SU-DHL-6 (cell line): ENCODE data around the gene SH3TC2.

ENCODE experiments used
- H2AFZ ChIP-seq: fragments of 200-600 bp; sonication (generic); 2 replicates; pipeline ENCODE4 v1.6.1; 2014; ENCODE audit warnings: low read depth, mild to moderate bottlenecking, moderate library complexity, mixed read lengths, antibody characterized with exemption, low read length; ENCODE audit not compliant: severe bottlenecking
- H3F3A ChIP-seq: fragments of 200-600 bp; shearing (Covaris generic); 2 replicates; pipeline ENCODE4 v1.6.0; 2016; ENCODE audit warnings: antibody characterized with exemption, mild to moderate bottlenecking; ENCODE audit not compliant: insufficient read depth
- H3K27ac ChIP-seq: fragments of 200-600 bp; sonication (generic); 2 replicates; pipeline ENCODE4 v1.5.1; 2016; ENCODE audit warnings: low read depth, mild to moderate bottlenecking, low read length, moderate library complexity, mixed read lengths
- H3K27me3 ChIP-seq: fragments of 200-600 bp; sonication (generic), shearing (Covaris generic); 2 replicates; pipeline ENCODE4 v1.6.0; 2014; ENCODE audit warnings: mild to moderate bottlenecking, low read length
- H3K36me3 ChIP-seq: fragments of 200-600 bp; sonication (generic); 2 replicates; pipeline ENCODE4 v1.6.1; 2014; ENCODE audit warnings: mild to moderate bottlenecking, low read length, mixed read lengths
- H3K4me2 ChIP-seq: fragments of 300-600, 200-600 bp; shearing (Covaris generic), sonication (generic); 2 replicates; pipeline ENCODE4 v1.6.0; 2014; ENCODE audit warnings: low read length, low read depth, mild to moderate bottlenecking; ENCODE audit not compliant: poor library complexity, severe bottlenecking
- H3K4me3 ChIP-seq: fragments of 200-600 bp; sonication (generic); 2 replicates; pipeline ENCODE4 v1.5.1; 2014; ENCODE audit warnings: antibody characterized with exemption, low read length, mild to moderate bottlenecking, mixed read lengths; ENCODE audit not compliant: insufficient read depth, poor library complexity, severe bottlenecking
- H3K79me2 ChIP-seq: fragments of 200-600 bp; sonication (generic); 2 replicates; pipeline ENCODE4 v1.6.1; 2014; ENCODE audit warnings: mild to moderate bottlenecking, low read length, moderate library complexity; ENCODE audit not compliant: insufficient read depth
- H3K9ac ChIP-seq: fragments of 200-600 bp; sonication (generic); 2 replicates; pipeline ENCODE4 v1.7.0; 2014; ENCODE audit warnings: mild to moderate bottlenecking, low read length
- H3K9me2 ChIP-seq: fragments of 200-600 bp; sonication (generic); replicated peaks from 2 replicates; pipeline ENCODE4 v1.6.1; 2014; ENCODE audit warnings: low read length; ENCODE audit not compliant: insufficient read depth
- H3K9me3 ChIP-seq: fragments of 200-600 bp; sonication (generic); 2 replicates; pipeline ENCODE4 v1.6.1; 2014; ENCODE audit warnings: low read length, mixed read lengths; ENCODE audit not compliant: insufficient read depth
- H4K20me1 ChIP-seq: fragments of 200-600 bp; sonication (generic); 2 replicates; pipeline ENCODE4 v1.6.1; 2014; ENCODE audit warnings: low read depth, mild to moderate bottlenecking, antibody characterized with exemption, low read length, moderate library complexity, mixed read lengths
- EZH2phosphoT487 ChIP-seq: fragments of 200-600 bp; sonication (generic), shearing (Covaris generic); conservative IDR thresholded peaks from 2 replicates; pipeline ENCODE4 v1.6.1; 2018; ENCODE audit warnings: mild to moderate bottlenecking, antibody characterized with exemption, low read length, moderate library complexity, mixed read lengths
- TF ChIP-seq, protein P1 (sequence below): fragments of 200-600 bp; sonication (generic); IDR thresholded peaks from one replicate; pipeline ENCODE4 v1.5.1; 2017; ENCODE audit warnings: antibody characterized with exemption, mild to moderate bottlenecking, low read length, moderate library complexity; ENCODE audit not compliant: insufficient read depth, poor library complexity, severe bottlenecking

The SH3TC2 gene

DNA sequence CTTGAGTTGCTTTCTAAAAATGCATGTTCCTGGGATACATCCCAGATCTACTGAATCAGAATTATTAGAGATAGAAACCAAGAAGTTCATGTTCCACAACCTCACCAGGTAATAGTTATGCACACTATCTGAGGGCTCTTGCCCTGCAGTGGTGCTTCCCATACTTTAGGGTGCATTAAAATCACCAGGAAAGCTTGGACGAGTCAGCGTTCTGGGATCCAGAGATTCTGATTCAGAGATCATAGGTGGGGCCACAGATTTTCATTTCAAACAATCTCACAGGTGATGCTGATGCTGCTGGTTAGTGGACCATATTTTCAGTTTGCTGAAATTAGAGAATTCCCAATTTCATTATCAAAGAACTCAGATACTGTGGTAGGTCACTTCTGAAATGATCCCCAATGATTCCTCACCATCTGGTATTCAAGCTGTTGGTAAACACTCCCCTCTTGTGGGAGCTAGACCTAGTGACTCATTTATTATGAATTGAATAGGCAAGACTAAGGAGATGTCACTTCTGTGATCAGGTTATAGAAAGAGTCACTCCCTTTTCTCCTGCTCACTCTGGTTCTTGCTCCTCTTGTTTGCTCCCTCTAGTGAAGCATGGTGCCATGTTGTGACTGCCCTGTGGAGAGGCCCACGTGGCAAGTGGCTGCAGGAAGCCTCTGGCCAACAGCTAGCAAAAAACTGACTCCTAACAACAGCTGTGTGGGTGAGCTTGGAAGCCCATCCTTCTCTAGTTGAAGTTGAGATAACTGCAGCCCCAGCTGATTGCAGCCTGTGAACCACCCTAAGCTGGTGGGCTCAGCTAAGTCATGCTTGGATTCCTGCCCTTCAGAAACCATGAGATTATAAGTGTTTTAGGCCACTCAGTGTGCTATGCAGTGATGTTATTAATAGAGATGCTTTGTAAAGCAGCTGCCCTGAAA lies 59.8 kb downstream of the SH3TC2 start:
- Histone ChIP-seq H3K9me2 (no peaks in the 10 kb centered on the region), H3K4me3 (no peak overlapping the region)

DNA sequence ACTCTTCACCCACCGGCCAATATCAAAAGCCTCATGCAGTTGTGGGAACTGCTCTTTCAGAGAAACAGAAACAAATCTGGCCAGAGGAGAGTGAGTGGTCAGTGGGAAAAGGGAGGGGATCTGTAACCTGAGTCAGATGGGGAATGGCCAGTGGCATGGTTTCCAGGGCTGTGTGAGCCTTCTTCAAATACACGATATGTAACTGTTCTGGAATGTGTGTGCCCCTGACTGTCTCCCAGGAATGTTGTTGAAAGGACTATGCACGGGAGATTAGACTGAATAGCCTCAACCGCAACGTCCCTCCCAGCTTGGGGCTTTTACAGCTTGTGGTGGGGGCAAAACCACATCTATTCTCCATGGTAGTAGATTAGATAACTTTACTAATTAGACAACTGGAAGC lies 60.8 kb downstream of the SH3TC2 start:
- Histone ChIP-seq H3K9me2 (no peaks in the 10 kb centered on the region), H3K4me3 (no peak overlapping the region), H3K4me2 (no peak overlapping the region), H3K9me3 (no peaks in the 10 kb centered on the region), H3K9ac (no peak overlapping the region), H4K20me1 (no peaks in the 10 kb centered on the region), H3F3A (no peaks in the 10 kb centered on the region), H3K79me2 (no peaks in the 10 kb centered on the region), H3K36me3 (no peaks in the 10 kb centered on the region), H2AFZ (no peak overlapping the region), H3K27me3 (no peaks in the 10 kb centered on the region), H3K27ac (no peak overlapping the region)
- TF ChIP-seq, protein P1, sequence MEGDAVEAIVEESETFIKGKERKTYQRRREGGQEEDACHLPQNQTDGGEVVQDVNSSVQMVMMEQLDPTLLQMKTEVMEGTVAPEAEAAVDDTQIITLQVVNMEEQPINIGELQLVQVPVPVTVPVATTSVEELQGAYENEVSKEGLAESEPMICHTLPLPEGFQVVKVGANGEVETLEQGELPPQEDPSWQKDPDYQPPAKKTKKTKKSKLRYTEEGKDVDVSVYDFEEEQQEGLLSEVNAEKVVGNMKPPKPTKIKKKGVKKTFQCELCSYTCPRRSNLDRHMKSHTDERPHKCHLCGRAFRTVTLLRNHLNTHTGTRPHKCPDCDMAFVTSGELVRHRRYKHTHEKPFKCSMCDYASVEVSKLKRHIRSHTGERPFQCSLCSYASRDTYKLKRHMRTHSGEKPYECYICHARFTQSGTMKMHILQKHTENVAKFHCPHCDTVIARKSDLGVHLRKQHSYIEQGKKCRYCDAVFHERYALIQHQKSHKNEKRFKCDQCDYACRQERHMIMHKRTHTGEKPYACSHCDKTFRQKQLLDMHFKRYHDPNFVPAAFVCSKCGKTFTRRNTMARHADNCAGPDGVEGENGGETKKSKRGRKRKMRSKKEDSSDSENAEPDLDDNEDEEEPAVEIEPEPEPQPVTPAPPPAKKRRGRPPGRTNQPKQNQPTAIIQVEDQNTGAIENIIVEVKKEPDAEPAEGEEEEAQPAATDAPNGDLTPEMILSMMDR, result no peak
- TF ChIP-seq EZH2phosphoT487, result no peak

More for the DNA sequence above, 59.8 kb downstream of the SH3TC2 start:
- H3K27ac ChIP-seq, result no peak overlapping the region
- H3F3A ChIP-seq, result no peaks in the 10 kb centered on the region
- H3K9me3 ChIP-seq, result no peaks in the 10 kb centered on the region
- H4K20me1 ChIP-seq, result no peaks in the 10 kb centered on the region
- no peak overlapping the region for H2AFZ ChIP-seq
- H3K9ac ChIP-seq, result no peak overlapping the region
- no peak for TF ChIP-seq EZH2phosphoT487
- TF ChIP-seq, protein P1, result no peak
- H3K4me2 ChIP-seq, result no peak overlapping the region
- no peaks in the 10 kb centered on the region for H3K79me2 ChIP-seq
- H3K27me3 ChIP-seq, result no peaks in the 10 kb centered on the region
- no peaks in the 10 kb centered on the region for H3K36me3 ChIP-seq

DNA sequence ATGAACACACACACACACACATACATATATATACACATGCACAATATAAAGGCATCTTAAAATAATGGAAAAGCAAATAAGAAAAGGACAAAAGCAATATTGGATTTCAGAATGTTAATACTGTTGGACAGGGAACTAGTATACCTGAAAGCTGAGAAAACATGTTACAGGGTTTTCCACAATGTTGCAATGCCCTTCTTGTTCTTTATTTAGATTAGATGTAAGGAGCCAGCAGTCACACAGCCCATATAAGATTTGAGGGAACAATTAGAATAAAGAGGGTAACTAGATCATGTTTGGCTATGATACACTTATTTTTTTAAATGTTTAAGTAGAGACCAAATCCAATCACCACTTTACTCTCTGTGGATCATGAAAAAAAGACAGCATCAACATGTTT lies 61.7 kb downstream of the SH3TC2 start:
- TF ChIP-seq, protein P1, result no peak
- TF ChIP-seq EZH2phosphoT487, result no peak
- Histone ChIP-seq H4K20me1 (no peaks in the 10 kb centered on the region), H3K4me3 (no peak overlapping the region), H3K27ac (no peak overlapping the region), H3K79me2 (no peaks in the 10 kb centered on the region), H2AFZ (no peak overlapping the region), H3K36me3 (no peaks in the 10 kb centered on the region), H3K27me3 (no peaks in the 10 kb centered on the region), H3K9me3 (no peaks in the 10 kb centered on the region), H3K9me2 (no peaks in the 10 kb centered on the region), H3K9ac (no peak overlapping the region), H3K4me2 (no peak overlapping the region), H3F3A (no peaks in the 10 kb centered on the region)
